ENCODE data around the gene NRXN3.

Gene NRXN3

DNA sequence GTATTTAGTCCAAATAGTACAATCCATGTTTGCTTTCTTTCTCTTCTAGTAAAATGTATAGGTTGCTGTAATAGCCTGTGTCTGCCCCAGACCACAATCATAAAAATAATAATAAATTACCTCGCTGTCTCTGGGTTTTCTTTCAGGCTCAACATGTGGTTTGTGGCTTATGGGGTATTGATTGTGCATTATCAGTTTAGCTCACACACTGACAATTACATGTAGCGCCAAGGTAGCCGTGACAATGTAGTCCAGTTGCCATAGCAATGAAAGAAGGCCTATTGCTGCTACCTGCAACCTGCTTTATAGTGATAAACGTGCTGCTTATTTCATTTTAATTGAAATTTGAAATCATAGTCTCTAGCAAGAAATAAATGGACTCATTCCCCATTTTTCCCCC, 1009.8 kb downstream of the NRXN3 start:
- no peak for DNase-seq

DNA sequence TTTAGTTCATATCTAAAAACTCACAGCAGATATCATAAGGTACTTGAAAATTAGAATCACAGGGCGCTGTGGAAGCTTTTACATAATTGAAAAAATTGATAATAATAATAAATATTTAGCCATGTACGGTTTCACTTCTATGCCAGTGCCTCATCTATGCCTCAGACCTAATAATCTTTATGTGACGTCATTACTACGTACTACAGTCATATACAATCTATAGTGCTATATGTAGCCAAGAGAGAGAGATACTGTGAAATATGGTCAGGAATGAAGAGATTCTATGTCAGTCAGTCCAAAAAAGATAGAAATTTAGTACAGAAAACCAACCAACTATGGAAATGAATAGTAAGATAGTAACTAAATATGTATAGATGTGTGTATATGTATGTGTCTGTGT, 1010.5 kb downstream of the NRXN3 start:
- no peak for DNase-seq

DNA sequence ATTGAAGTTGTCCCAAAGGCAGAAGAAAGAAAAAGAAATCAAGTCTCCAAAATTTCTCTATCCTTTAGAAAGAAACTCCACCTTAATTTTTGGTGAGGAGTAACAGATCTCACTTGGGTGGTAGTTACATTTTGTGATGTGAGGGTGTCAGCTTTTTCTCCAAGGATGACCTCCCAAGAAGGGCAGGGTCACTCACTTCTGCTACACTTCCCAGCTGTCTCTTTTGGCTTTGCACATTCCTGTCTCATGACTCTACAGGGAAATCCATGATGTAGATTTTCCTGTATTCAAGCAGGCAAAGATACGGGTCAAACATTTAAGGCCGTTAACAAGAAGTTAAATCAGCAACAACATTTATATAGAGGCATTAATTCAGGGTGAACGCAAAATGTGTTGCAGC, 1016.4 kb downstream of the NRXN3 start:
- DNase-seq, result no peak

DNA sequence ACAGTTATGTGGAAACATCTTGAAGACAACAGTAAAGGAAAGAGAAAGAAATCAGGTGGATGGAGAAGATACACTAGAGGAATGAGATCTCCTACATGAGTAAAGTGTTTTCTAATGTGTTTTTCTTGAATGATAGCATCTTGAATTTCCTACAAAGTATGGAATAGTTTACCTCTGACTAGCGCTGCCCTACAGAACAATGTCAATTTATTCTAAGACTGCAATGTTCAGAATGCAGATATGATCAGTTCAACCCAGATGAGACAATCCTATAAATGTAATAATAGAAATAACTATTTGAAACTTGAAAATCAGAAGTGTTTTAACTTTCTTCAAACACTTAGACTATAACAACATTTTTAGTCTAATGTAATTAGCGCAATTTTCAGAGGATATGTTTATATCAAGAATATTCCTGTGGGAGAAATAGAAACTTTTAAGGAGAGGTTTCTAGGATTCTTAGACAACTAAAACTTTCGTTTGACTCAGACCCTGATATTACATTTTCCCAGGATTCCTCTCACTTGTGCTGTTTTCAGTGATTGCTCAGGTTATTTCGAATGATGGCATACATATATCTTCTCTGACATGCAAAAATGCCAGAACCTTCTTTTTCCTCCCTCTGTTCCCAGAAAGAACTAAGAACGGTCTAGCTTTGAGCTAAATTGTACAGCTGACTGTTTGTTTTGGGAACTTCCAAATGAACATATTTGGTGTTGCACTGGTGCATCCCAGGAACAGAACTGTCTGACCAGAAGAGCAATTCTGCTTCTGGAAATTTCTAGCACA, 1023.7 kb downstream of the NRXN3 start:
- DNase-seq, result no peak

DNA sequence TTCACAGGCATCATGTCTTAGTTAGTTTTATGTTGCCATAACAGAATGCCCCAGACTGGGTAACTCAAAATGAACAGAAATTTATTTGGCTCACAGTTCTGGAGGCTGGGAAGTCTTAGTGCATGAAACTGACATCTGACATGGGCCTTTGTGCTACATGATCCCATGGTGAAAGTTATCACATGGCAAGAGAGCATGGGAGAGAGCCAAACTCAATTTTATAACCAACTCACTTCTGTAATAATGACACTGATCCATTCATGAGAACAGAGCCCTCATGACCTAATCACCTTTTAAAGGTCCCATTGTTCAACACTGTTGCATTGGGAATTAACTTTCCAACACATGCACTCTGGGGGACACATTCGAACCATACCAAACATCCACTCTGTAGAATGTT, 1026.0 kb downstream of the NRXN3 start:
- DNase-seq, result no peak

DNA sequence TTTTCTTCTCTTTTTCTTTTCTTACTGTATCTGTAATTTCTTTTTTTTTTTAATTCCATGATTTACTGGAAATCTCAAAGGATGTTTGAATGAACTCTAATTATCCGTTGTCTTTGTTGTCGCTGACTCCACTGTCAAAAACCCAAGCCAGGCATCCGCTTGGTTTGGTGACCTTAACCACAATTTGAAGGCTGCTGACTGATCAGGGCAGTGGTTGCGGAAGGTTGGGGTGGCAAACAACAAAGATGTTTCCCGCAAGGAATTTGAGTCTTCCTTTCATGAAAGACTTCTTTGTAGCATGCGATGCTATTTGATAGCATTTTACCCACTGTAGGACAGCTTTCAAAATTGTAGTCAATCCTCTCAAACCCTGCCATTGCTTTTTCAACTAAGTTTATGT, 1027.3 kb downstream of the NRXN3 start:
- no peak for DNase-seq

DNA sequence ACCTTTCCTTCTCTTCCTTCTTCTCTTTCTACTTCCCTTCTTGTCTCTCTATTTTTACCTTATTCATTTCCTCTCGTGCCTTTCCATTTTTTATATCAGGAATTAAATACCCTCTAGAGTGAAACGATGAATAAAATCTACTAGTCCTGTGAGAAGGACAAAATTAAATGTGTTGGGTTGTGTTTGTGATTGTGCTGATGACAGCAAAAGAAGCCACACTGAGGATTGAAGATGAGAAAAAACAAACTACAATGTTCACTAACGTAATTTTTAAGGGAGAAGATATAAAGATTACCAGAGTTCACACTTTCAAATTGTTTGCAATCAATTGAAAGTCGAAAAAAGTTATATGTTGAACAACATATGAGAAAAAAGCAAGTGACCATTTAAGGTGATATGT, 1029.0 kb downstream of the NRXN3 start:
- DNase-seq, result no peak

DNA sequence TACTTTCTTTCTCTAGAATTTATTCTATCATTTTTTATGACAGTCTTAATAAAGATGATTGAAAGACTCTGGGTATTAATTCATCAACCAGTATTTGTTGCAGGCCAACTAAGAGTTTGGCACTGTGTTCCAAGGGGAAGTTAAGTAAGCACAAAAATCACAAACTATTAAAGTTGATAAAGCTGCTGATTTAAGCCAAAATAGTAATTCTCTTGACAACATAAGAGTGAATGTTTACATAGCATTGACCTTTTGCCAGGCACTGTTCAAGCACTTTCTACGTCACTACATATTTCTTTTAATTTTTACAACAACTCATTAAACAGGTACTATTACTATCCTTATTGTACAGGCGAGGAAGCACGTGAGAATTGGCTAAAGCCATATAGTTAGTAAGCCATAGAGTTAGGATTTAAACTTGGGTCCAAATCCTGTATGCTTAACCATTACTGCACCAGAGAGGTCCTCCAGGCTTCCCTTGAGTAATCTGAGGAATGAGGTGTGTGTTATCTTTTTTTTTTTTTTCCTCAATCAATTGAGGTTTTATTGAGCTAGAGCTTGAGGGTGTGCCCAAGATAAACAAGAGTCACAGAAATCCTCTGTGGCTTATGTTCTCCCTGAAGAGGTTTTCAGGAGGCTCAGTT, 1031.5 kb downstream of the NRXN3 start:
- no peak for DNase-seq

DNA sequence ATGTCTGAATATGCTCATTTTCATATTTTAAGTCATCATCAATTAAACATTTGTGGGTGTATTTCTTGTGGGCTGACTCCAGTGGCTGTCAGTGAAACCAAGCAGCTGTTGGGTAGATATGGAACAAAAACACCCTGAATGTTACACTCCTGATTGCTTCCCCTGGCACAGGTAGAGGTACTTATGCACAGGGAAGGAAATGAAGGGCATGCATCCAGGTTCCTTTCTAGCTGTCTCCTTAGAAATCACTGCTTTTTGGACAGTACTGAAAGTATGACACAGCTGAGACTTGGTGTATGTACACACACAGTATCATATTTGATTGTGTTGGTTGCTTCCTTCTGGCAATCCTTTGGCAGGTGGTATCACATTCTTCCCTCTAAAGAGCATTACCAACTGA, 1034.4 kb downstream of the NRXN3 start:
- no peak for DNase-seq

DNA sequence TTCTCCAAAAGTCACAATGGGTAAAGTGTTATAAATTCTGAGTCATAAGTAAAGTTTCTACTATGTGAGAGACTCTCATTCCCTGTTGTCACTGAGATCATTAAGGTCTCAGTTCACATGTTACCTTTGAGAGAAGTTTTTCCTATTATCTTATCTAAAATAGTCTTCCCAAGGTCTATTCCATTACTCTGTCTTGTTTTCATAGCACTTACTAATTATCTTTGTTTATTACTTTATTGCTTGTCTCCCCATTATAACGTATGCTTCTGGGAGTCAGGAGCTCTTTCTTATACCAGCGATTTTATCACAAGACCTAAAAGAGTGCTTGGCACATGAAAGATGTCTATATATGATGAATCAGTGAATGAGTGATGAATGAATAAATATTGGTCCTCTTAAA, 1039.2 kb downstream of the NRXN3 start:
- DNase-seq, result no peak

DNA sequence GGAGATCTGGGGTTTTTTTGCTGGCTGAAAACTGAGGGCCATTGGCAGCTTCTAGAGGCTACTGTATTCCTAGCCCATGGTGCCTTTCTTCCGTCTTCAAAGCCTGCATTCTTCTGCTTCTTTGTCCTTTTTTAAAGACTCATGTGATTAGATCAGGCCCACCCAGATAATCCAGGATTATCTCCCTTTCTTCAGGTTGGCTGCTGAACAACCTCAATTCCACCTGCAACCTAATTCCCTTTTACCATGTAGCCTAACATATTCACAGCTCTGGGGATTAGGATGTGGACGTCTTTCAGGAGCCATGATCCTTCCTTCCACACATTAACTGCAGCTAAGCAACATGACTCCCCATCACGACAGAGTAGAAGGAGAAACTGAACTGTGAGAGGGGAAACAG, 1055.6 kb downstream of the NRXN3 start:
- DNase-seq, result no peak

DNA sequence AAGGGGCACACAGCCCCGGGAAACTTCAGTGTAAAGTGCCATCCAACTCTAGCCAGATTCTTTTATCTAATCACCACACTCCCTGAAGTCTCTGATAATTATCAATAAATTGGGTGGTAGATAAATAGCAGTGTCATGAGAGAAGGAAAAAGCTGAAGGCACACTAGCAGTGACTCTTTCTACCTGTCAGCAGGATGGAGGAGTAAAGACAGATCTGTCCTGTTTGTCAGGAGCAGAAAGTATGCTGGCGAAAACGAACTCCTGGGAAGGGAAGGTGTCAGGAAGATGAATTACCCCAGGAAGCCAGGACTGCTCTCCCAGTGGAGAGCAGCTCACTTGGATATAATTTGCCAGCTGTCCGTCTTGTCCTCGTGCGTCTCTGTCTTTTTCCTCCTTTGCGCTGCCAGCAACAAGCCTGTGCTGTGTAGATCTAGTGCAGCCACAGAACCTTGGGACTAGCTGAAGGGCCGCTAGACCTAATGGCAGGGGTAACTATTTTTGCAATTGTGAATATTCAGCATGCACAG, 1059.3 kb downstream of the NRXN3 start:
- DNase-seq, result no peak

DNA sequence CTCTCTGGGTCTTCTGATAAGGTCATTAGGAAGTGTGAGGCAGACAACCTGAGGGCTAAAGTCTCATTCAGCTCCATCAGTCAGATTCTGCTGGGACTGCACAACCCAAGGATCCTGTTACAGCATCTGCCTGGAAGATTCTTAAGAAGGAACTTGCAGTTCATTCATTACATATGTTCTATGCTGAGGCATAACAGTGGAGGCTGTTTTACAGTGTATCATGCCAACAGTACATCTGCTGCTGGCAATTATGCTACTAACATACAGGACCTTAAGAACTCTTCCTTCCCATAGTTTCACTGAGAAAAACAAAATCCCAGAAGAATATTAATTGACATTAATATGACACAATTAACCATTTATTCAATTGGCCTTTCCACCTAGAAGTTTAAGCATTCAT, 1072.5 kb downstream of the NRXN3 start:
- no peak for DNase-seq

DNA sequence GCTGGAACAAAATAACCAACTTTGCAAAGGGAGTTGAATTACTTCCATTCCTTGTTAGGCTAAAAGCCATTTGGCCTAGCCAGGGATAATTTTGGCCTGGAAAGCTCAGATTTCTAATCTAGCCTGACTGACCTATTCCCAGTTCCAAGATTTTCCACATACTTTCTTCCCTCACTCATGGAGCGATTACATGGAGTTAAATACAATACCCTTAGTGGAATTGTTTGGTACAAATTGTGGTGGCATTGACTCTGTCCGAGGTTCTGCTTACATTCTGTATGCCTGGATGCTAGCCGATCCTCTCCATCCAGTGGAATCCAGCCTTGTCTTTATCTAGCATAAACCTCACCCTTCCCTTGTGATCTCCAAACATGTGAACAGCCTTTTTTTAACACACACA, 1076.0 kb downstream of the NRXN3 start:
- no peak for DNase-seq

DNA sequence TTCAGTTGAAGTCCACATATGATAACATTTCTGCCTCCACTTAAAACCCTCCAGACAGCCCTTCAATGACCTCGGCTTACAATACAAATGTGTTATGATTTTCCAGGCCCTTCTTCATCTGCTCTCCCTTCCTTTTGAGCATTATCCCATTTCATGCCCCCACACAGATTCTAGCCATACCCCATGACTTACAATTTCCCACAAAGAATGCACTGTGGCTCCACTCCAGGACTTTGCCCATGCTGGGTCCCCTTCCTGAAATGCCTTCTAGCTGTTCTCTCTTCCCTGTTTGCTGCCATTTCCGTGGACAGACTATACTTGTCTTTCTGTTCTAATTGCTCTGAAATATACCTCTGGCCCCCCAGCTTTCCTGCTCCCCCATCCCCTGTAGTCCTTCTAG, 1078.0 kb downstream of the NRXN3 start:
- no peak for DNase-seq

DNA sequence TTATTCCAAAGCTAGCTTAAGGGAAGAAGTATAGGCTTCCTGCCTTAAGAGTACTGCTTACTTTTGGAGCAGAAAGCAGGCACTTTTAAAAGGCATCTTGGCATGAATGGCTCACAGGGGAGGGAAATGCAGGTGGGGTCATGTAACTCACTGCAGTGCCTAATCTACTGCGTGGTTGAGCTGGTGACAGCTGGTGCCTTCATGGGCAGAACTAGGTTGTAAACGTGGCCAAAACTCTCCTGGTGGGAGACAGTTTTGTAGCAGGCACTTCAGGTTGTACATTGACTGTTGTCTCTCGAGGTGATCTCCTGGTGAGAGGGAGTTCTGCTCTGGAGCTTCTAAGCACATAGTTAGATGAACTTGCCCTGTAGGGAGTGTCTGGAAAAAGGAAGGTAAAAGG, 1078.6 kb downstream of the NRXN3 start:
- no peak for DNase-seq

DNA sequence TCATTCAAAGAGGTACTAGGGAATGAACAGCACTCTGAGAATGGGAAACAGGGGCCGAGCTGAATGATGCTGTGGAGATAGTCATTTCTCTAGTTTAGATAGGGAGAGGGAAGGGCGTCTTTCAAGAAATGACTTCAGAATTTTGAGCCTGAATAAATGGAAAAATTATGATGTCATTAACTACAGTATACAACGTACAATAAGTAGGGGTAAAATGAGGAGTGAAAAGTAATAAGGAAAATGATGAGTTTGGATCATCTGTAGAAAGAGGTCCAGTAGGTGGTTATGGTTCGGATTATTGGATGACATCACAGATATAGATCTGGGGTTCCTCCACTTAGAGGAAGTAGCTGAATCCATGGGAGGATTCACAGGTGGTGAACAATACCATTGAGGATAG, 1081.1 kb downstream of the NRXN3 start:
- DNase-seq, result no peak

DNA sequence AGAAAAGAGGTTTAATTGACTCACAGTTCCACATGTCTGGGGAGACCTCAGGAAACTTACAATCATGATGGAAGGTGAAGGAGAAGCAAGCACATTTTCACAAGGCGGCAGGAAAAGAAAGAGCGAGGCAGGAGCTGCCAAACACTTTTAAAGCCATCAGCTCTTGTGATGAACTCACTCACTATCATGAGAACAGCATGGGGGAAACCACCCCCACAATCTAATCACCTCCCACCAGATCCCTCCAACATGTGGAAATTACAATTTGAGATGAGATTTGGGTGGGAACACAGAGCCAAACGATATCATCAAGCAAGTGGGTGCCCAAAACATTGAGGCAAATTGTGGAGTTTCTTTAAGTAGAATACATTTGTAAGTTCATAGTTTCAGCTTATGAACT, 1083.4 kb downstream of the NRXN3 start:
- no peak for DNase-seq

DNA sequence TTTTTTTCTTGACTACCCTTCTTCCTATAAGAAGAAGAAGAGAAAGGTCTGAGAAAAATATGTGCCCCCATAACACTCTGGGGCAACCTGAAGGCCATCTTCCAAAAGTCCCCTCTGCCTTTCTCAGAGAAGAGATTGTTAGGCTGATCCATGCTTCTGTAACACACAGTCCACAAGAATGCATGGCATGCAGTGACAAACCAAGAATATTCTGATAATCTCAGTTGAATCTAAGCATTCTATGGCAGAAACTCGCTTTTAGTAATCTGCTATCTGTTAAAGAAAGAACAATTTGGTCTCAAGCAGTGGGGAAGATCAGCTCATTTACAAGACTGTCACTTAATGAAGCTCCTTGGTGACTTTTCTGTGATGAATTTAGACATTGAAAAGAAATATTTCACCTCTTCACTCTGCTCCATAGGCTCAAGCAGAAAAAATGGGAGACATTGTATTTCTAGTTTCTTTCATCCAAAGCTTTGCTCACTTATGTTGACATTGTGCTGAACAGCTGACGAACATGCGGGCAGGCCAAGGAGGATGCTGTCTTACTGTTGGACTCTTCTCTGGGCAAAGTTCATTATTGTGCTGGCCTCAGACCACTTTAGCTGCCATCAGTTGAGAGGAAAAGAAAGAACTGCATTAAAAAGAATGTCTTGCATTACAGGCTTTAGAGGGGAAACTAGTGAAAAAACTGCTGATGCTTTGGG, 1084.0 kb downstream of the NRXN3 start:
- DNase-seq, result no peak

DNA sequence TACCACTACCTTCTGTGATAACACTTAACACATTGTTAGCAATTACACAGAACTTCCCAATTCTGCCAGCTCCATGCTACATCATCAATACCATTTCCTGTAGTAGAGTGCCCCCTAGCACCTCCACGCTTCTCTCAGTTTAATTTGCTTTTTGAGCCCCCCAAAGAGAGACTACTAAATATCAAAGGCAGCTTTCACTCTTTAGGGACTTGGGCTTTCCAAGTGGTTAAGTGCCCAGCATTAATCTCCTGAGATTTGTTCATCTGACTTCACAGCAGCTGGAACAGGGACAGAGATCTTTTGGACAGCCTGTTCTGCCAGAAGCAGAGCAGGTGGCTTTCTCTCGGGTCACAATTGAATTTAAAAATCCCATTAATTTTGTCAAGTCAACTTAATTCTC, 1086.2 kb downstream of the NRXN3 start:
- DNase-seq, result no peak

DNA sequence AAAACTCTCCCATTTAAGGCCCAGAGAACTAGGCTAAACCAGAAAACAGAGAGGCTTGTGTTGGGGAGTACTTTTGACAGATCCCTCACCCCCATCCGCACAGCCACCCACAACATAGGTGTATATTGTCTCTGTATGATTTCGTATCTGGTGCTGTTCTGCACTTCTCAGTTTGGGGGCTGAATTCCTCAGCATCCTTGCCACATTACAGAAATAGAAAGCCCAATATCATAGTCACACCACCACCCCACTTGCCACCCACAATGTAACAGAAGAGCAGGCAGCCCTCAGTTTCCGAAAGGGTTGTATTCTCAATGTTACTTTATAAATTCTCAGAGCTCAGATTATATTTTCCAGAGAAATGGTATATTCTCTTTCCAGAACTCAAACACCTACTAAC, 1090.2 kb downstream of the NRXN3 start:
- DNase-seq, result no peak

DNA sequence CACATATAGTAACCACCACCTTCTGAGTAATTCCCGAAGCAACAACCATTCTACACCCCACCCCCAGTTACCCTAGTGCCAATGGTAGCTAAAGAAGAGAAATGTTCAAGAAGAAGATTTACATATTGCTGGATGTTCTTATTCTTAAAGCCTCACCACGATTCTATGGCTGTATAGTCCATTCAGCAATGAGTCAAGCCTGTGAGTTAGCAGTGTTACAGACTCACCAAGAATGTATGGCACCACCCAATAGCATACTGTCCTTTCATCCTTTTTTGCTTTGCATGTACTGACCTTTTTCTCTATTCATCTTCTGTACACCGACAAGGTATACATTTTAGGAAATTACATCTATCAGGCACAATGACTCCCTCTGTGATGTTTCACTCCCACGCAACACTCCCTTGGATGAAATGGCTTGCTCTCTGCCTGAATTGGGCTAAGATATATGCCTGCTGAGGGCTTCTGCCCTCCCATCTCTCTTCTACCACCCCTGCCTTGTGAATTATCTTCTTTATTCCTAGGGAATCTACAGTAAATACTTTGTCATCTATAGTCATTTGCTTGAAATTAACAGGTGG, 1095.3 kb downstream of the NRXN3 start:
- DNase-seq, result no peak

DNA sequence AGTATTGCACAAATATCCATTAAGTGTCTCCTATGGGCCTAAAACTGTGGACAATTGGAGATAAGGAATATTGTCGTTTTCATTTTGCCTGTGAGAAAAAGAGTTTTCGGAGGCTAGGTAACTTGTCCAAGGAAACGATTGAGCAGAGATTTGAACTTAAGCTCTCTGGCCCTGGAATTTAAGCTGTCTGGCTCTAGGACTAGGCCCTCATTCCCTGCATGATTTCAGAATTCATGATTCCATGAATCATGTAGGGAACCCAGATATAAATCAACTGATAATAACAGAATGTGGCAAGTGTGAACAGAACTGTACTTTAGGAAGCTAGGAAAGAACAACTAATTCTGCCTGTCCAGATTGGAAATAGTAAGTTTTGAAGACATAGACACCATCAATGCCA, 1100.2 kb downstream of the NRXN3 start:
- DNase-seq, result no peak

DNA sequence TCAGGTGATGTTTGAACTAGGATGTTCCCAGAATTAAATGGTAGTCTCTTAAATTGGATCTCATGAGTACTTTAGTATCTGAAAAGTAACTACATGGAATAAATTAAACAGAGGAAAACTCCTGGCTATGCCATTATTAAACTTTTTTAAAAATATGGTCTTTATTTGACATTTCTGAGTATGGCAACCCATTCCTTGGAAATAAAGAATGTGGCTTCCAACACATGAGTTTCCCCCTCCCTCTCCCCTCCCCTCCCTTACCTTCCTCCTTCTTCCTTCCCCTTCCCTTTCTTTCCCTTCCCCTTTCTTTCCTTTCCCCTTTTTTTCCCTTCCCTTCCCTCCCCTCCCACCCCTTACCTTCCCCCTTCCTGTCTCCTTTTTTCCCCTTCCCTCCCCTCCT, 1100.9 kb downstream of the NRXN3 start:
- no peak for DNase-seq

Measured in suppressor macrophage treated with lipopolysaccharide for 1 hour (primary cell).